Brain pericyte (primary cell): ENCODE results near the gene BCL11B.

Experiments used
- DNase-seq: peaks from one replicate; pipeline ENCODE4 v3.0.0-alpha.2; 2012; ENCODE audit warnings: low read depth, low spot score

The BCL11B gene

DNA sequence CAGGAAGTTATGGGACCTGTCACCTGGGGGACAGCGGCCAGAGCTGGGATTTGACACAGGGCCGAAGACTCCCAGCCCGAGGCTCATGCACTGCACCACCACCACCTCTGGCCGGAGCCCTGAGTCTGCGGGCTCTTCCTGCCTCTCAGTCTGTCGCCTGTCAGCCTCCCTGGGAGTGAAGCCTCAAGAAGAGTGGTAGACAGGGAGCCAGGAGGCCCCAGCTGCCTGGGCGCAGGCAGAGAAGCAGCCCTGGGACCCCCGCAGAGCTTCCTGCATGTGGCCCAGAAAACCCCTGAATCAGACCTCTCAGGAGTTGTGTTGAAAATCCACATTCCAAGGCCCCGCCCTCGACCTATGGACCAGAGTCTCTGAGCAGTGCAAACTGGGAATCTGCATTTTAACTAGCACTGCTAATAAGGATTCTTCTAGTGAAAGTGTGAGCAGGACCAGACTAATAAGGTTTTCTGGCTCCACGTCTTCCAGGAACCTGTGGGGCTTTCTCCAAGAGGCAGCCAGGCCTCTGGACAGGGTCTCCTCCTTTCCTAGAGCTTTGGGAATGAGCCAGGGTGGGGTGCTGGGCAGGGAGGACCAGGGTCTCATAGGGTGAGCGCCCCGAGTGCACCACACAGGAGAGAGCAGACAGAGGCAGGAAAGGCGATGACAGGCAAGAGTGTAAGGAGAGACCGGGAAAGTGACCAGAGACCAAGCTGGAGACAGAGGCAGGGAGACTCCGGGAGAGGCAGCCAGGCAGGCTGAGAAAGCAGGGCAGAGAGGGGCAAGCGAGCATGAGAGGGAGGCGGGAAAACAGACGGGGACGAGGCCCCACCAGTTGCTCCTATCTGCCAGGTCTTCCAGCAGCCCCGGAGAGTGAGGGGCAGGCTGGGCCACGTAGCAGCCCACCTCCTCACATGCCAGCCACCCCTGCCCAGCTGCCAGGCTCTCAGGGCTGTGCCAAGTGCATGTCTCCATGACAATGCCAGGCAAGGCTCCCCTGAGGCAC is 112.4 kb downstream of the BCL11B start:
- no peak for DNase-seq

DNA sequence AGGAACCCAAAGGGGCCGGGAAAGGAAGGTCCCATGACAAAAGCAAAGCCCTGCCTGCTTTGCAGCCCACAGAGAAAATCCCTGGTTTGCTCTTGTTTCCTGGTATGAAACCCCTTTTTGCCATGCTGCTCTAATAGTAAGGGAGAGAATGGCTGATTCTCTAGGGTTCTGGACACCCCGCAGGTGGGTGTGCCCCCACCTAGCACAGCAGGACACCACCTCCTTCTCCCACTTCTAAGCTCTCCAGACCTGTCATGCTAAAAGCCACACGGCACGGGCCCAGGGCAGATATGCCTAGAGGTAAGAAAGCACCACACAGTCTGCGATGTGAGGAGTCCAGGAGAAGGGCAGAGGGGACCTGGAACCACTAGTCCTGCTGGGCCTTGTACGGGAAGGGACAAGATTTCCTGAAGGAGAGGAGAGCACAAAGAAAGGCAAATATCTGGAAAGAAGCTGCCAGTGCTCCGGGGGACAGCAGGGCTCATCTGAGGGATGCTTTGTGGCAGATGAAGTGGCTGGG is 113.3 kb downstream of the BCL11B start:
- DNase-seq: no peak

DNA sequence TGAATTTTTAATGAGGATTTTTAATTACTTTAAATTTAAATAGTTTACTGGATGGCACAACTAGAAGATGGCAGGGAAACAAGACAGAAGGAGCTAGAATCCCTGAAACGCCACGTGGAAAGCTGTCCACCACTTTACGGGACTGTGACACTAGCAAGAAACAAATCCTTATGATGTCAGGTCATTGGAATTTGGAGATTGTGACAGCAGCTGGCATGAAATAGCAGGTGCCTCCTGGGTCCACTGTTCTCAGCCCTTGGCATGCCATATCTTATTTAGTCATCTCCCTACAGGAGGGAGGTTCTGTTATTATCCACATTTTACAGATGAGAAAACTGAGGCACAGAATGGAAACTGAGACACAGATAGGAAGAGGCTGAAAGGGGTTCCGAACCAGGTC is 113.8 kb downstream of the BCL11B start:
- no peak for DNase-seq

DNA sequence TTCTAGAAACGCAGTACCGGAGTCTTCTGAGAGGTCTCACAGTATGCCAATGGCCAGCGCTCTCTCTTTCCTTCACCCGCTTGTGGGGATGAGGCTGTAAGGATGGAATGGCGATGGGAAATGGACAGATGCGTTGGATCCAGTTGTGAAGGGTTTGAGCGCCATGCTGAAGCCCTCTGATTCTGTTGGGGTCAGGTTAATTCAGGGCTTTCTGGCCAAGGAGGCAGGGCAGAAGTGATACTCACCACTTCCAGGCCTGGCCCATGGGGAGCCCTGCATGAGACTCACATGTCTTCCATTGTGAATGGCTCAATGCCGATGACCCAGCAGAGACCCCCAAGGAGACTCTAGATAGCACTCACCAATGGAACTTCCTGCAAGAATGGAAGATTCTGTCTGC is 114.3 kb downstream of the BCL11B start:
- no peak for DNase-seq

DNA sequence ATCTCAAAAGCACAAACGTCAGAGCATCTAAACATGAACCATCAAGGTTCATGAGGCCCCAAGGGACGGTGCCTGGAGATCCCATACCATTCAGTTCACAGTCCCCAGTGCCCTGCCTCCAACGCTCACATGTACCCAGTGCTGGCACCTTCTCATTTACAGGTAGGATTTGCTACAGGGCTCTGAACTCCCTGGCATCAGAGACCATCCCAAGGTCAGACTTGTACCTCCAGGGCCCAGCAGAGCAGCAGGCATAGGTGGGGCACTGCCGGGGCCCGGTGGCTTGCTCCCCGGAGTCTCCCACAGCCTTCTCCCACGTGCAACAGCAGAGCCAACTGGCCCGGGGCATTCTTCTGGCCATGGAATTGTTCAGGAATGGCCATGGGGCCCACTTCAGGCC is 114.8 kb downstream of the BCL11B start:
- DNase-seq: no peak

DNA sequence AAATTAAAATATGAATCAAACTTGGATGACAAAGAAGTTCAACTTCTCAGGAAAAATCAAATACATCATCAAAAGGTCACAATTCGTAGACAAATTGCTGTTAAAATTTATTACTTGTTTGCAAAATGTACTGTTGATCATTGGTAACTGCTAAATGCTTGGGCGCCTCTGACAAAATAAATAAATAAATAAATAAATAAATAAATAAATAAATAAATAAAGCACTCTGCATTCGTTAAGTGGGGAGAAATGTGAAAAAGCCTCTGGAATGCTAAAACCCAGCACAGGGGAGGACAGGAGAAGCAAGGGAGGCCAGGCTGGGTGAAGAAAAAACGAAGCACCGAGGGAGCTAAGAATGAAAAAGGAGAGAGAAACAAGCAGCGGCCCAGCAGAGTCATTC is 115.2 kb downstream of the BCL11B start:
- DNase-seq: no peak

DNA sequence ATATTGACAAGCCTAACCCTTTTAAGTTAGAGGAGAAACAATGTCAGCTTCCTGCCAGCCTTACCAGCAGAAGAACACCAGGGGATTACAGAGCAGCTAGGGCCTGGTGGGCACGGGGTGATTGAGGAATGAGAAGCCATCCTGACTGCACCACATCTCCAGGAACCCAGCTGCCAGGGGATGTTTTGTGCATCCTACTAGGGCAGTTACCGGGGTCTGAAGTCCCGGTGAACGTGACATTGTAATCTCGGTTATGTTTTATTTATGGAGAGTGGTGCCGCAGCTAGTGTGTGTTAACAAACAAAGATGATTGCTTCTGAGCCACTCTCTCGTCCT is 115.9 kb downstream of the BCL11B start:
- no peak for DNase-seq

DNA sequence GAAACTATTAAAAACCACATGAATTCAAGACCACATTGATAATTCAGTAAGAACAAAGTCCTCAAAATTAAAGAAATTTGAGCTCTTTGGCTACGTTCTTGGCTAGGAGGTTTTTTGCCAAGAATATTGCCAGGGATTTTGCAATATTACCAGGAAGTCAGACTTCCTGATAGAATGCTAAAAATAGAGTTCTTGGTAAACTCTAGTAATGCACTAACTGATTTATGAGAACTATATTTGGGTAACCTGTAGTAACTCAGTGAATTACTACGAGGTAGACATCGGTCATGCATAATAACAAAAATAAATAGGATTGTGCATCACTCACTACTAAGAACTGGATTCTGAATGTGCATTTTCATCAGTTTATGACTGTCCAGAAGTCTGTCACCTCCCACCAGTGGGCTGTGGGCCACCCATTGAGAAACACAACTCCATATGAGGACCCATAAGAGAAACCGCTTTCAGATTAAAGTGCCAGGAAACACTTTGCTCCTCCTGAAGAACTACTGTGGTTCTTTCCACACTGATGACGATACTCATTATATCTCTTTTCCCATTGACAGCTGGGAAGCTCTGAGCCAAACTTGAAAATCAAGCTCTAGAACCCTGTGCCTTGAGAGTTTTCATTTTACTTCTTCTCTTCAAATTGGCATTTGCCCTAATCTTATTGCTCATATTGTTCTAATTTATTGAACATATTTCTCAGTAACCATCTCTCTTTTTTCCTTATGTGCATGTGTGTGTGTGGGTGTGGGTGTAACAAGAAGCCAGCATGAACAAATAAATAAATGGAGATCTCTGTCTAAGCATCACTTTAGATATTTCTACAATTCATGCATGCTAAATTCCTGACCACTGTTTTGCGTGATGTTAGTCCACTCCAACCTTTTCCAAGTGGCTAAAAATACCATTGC is 116.6 kb downstream of the BCL11B start:
- DNase-seq: no peak

DNA sequence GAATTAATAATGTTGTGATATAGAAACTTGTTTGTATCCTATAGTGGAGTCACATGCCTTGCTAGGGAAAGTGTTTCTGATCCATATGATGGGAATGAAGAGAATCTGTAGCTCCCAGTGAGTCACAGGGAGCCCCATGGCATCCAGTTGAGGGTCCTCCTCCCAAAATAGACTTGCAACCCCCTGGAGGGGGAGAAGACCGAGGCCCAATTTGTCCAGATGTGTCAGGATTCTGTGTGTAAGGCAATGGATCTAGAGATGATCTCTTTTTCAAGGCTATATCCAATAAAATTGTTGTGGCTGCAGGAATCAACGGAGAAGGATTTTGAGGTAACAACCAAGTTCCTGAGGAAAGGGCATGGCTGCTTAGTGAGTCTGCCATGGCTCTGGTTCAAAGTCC is 121.8 kb downstream of the BCL11B start:
- DNase-seq: no peak

DNA sequence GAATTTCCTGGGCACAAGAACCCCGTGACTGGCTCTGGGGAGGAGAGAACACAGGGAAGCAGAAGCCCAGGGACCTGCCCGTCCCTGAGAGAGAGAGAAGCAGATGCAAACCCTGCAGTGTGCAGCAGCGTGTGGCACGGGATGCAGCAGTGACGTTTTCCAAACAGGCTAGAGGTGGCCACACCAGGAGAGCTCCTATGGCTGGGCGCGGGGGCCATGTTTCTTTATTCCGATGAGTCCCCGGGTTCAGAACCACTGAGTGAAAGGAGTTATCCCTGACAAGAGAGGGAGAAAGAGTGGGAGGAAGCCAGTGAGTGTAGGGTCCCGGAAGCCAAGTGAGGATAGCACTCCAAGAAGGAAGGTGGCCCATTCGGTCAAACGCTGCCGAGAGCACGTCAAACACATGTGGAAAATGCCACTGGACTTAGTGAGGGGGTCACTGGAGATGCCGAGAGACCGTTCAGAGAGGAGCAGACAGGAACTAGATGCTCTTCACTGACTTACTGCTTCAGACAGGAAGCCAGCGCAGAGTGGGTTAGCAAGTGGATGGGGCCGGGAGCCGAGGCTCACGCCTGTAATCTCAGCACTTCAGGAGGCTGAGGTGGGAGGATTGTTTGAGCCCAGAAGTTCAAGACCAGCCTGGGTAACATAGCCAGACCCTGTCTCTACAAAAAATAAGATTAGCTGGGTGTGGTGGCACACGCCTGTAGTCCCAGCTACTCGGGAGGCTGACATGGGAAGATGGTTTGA is 123.0 kb downstream of the BCL11B start:
- no peak for DNase-seq

DNA sequence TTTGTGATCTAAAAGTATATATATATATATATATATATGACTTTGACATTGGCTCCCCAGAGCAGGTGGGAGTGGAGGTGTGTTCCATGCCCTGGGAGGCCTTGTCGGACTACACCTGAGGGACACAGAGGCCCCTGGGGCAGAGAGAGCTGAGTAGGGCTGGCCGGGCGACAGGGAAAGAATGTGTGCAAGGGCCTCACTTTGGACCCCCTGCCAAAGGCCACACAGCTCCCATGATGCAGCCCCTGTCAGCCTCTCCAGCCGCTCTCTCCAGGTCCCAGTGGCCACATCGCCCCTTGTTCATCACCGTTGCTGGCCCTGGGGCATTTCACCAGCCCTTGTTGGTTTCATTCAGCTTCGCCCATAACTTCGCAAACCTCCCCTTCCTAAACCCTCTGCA is 123.9 kb downstream of the BCL11B start:
- no peak for DNase-seq

DNA sequence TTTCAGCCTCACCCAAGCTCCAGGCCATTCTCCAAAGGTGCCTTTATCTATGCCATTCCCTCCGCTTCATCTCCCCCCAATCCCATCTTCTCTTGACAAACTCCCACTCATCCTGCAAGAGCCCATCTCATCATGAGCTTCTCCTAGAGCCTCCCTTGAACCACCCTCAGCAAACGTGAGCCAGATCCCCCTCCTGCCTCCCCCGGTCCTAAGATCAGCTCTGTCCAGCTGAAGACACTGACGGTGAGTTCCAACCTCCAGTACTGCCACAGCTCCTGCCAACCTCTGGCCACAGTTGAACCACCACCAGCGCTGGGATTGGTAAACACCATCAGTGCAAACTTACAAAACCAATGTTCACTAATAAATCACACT is 124.6 kb downstream of the BCL11B start:
- no peak for DNase-seq

DNA sequence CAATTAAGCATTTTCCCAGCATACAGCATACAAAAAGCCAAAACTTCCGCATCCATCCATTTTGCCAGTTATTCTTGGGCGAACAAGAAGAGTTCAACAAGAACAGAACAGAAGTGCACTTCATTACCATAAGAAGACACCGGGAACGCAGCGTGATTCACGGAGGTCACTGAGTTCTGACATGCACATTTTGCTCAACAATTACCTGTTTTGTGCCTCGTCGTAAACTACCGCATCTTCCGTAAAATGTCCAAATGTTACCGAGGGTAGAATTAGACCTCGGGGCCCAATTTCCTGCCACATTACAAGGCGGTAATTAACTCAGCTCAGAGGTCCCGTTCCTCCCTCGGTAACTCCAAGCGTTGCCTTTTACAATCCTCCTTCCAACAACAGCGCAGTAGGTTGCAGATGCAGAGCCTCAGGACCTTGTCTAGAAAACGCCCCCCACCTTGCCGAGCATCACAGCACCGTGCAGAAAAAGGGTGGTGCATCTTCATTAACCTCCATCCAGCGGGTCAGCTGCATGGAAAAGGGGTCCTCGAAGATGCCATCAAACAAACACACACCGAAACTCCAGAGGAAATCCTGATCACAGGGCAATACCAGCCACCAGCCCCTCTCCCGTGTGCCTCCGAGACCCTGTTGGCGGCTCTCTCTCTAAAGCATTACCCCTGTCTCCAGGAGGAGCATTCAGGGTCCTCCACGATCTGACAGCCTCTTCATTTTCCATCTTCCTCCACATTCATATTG is 125.2 kb downstream of the BCL11B start:
- DNase-seq: no peak

DNA sequence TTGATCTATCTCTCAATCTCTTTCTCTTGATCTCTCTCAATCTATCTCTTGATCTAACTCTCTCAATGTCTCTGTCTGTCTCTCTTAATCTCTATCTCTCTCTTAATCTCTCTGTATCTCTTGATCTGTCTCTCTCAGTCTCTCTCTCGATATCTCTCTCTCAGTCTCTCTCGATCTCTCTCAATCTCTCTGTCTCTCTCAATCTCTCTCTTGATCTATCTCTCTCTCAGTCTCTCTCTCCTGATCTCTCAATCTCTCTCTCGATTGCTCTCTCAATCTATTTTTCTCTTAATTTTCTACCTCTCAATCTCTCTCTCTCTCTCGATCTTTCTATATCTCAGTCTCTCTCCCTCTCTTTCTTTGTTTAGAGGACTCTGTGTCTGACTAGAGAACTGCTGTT is 126.7 kb downstream of the BCL11B start:
- DNase-seq: no peak

DNA sequence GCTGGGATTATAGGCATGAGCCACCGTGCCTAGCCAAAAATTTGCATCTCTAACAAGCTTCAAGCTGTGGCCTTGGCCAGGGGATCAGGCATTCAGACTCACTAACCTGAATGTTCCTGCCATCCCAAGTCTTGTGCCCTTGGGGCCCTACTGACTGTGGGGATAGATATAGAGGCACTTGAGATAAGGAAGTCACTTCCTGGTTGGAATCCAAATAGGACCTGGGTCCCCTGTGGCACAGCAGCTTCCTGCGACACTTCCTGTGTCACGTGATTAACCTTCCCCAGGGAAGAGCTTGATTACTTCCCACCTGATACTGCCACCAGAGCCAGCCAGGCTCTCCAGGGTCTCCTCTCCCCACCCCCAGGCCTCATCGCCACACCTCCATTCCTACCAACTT is 128.2 kb downstream of the BCL11B start:
- no peak for DNase-seq

DNA sequence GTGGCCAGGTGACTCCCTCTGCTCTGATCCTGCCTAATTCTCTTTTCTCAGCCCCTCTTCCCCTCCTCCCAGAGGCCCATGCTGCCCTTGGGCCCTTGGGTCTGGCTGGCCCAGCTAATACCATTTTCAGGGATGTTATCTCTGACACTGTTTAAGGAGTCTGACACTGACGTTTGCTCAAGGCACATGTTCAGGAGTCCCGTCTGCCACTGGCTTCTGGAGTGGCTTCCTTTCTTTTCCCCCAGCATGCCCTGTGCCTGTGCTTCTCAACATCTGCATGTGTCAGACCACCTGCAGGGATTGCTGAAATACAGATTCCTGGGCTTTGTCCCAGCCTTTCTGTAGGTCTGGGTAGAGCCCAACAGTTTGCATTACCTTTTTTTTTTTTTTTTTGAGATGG is 128.9 kb downstream of the BCL11B start:
- no peak for DNase-seq

DNA sequence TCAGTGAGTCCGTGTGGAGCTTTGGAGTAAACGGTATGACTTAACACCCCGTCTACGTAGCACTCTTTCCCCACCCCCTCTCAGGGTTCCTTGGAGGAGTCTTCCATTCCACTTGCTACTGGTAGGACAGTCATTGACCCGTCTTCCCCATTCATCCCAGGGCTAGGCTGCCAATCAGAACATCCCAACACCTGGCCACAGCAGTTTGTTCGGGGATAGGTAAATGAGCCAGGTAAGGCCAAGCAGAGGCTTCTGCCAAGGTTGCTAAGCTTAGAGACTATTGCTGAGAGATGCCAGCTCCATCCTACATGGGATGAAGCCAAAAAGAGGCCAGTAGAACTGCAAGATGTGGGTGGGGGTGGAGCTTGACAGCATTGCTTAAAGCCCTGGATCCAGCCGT is 130.8 kb downstream of the BCL11B start:
- DNase-seq: no peak

DNA sequence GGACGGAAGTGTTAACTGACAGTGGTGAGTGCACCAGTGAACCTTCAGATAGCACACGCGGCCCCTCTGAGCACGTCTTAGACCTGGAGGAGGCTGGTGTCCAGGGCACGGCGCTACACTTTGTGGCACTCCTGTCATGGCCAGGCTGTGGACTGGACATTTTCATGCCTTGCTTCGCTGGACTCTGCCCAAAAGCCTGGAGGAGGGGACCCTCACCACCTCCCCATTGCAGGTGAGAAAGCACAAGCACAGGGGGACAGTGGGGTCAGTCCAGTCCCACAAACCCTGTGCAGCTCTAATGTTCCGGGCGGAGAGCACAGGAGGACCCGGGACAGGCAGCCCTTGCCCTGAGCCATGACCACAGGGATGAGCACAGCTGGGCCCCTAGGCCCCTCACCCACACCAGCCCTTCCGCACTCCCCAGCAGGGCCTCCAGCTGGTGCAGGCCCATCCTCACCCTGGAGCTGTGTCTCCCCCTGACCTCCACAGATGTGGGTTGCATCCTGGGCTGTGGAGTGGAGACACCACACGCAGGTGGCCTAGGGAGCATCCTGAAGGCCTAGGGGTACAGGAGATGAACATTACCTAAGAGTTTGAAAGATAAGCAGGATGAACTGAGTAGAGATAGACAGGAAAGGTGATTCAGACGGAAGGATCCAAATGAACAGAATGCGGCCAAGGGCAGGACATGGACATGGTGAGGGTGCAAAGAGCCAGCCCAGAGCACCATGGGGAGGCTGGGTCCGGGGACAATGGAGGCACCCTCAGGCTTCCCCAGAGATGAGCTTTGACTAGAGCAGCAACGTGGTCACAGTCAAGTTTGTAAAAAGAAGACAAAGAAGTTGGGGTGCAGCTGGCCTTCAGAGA is 132.8 kb downstream of the BCL11B start:
- no peak for DNase-seq

DNA sequence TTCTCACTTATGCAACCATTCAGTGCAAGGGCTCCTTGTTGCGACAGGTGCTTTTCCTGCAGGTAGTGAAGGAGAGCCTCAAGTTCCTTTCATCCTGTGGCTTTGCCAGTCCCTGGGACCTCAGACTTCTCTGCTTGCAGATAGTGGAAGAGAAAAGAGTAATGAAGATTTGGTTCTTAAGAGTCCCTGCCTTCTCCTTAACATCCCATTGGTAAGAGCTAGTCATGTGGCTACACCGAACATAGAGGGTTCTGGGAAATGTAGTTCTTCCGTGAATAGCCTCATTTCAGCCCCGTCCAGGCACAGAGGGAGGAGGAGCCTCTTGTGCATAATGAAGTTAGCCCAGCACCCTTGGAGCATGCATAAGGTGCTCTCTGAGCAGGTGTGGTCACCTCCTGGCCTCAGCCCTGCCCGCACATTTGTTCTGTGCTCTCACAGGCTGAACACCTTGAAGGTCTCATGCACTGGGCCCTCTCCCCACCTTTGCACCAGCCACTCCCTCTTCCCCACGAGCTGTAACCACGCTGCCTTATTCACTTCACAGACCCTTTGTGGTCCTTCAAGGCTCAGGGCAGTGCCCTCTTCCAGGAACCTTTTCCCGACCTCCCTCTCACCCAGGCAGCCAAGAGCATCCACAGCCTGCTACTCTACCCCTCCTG is 134.0 kb downstream of the BCL11B start:
- DNase-seq: no peak
